Measurements from ENCODE around the gene TLL2.

The TLL2 gene

DNA sequence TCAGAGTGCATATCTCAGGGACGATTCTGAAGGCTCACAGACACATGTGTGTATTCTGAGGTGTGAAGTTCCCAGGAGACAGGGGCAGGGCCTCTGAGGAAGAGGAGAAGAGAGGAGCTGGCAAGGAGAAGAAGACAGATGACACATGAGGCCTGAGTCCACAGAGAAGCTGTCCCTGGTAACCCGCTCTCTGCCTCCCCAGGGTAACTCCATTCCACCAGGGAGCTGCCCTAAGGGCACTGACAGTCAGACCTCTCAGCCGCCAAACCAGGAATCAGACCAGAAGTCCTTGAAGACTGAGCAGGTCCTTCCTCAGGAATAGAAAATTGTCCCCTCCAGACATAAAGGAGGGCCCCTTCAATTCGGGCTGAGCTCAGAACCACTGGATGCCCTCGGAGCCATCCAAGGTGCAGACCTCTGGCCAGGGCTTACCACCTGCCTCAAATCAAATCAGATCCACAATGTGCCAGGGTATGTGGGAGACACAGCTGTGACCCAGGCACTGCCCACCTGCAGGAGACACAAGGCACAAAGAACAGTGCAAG lies 57.4 kb downstream of the TLL2 start:
- DNase-seq (ENCODE audit: insufficient read length, low spot score): no peak
- FAIRE-seq: no peak
- no peak for TF ChIP-seq SPI1 (IDR thresholded peaks at IDR 0.05; ENCODE audit: low read depth, low read length)
- no peak for TF ChIP-seq TAF1 (IDR thresholded peaks at IDR 0.05; ENCODE audit: low read depth, low read length)
- no peak for TF ChIP-seq POU2F2 (IDR thresholded peaks at IDR 0.05; ENCODE audit: low read depth, low read length)
- no peak for TF ChIP-seq POLR2AphosphoS5 (IDR thresholded peaks at IDR 0.05; ENCODE audit: low read depth, low read length)
- TF ChIP-seq POLR2A (IDR thresholded peaks at IDR 0.05; ENCODE audit: low read depth, low read length): no peak

DNA sequence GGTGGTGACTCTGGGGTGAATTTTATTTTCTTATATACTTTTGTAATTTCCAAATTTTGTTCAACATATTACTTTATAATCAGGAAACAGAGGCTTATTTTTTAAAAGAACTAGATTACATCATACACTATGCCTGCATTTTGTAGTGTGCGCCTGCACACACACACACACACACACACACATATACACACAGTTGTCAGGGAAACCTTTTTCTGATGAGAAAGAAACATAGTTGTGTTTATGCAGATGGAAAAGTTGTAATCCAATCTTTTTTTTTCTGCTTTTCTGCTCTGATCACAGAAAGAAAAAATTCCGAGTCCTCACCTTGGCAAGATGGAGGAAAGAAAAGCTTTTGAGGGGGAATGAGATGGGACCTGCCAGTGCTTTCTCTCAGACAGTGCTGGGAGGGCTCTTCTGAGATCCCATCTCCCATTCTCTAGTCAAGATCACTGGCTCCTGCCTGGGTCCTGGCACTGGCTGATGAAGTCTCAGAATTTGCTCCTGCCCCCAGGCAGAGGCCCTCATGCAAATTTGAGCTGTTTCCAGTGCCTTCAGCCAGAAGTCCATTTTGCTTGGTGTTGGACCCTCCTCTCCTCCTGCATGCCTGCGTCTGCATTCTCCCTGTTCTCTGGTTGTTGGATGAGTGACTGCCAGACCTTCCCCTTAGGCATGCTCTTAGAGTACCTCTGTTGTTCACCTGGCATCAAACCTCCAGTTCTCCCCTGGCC lies 59.7 kb downstream of the TLL2 start:
- no peak for FAIRE-seq

DNA sequence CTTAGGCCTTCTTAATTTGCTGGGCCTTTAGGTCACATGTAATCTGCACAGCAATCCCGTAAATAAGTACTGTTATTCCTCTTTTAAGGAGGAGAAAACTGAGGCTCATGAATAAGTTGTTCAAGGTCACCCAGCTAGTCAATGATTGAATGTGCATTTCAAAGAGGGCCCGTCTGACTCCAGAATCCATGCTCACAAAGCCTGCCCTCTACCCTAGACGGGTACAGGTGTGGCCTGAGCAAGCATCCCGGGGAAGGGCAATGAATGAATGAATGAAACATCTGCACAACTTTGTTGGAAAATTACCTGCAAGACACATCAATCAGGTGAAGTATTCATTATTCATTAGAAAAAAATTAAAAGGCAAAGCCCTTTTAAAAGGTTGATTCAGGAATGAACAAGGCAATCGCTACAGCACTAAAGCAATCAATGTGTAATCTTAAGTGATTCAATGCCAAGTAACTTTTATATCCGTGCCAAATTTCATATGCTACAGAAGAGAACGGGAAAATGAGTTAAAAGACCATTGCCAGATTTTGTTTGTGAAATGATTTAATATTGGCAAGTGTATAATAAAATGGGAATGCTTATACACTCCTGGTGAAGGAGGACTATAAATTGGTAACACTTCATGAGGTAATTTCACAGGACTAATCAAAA lies 61.1 kb downstream of the TLL2 start:
- FAIRE-seq: no peak
- no peak for DNase-seq (ENCODE audit: insufficient read length, low spot score)
- TF ChIP-seq POLR2A (IDR thresholded peaks at IDR 0.05; ENCODE audit: low read depth, low read length): no peak
- TF ChIP-seq PAX5 (IDR thresholded peaks at IDR 0.05; ENCODE audit: insufficient read depth, low read length, severe bottlenecking): no peak
- TF ChIP-seq SPI1 (IDR thresholded peaks at IDR 0.05; ENCODE audit: low read depth, low read length): no peak
- TF ChIP-seq POU2F2 (IDR thresholded peaks at IDR 0.05; ENCODE audit: low read depth, low read length): no peak
- no peak for TF ChIP-seq TAF1 (IDR thresholded peaks at IDR 0.05; ENCODE audit: low read depth, low read length)
- TF ChIP-seq POLR2AphosphoS5 (IDR thresholded peaks at IDR 0.05; ENCODE audit: low read depth, low read length): no peak

More for the DNA sequence above, 59.7 kb downstream of the TLL2 start:
- no peak for DNase-seq (ENCODE audit: insufficient read length, low spot score)
- TF ChIP-seq POLR2A (IDR thresholded peaks at IDR 0.05; ENCODE audit: low read depth, low read length) (no peak), POLR2AphosphoS5 (IDR thresholded peaks at IDR 0.05; ENCODE audit: low read depth, low read length) (no peak), SPI1 (IDR thresholded peaks at IDR 0.05; ENCODE audit: low read depth, low read length) (no peak), TAF1 (IDR thresholded peaks at IDR 0.05; ENCODE audit: low read depth, low read length) (no peak), POU2F2 (IDR thresholded peaks at IDR 0.05; ENCODE audit: low read depth, low read length) (no peak), PAX5 (IDR thresholded peaks at IDR 0.05; ENCODE audit: insufficient read depth, low read length, severe bottlenecking) (no peak)

DNA sequence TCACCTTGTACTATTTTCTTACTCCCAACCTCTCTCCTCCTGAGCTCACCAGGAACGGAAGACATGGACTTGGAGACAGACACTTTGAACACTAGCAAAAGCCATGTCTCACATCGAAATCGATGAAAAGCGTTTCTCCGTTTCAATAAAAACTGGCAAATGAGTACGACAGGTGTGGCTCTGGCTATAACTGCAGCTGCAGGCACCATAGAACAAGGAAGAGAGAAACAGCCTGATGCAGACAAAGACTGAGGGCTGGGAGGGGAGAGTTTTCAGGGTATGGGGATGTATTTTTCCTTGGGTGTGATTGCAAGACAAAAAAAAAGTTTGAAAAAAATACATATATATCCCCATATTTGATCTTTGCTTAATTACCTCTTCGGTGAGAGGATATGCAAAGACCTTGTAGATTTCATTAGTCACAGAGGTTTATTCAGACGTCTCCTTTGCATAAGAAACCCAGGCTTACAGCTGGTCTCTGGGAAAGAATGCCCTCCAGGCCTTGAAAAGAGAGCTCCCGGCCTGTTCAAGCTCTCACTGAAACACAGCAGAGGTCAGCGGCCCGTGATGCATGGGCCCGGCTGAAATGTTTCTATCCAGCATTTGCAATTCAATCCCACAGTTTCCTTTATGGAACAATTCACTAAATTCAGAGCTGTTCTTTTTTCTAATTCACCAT lies 63.1 kb downstream of the TLL2 start:
- DNase-seq (ENCODE audit: insufficient read length, low spot score): no peak

DNA sequence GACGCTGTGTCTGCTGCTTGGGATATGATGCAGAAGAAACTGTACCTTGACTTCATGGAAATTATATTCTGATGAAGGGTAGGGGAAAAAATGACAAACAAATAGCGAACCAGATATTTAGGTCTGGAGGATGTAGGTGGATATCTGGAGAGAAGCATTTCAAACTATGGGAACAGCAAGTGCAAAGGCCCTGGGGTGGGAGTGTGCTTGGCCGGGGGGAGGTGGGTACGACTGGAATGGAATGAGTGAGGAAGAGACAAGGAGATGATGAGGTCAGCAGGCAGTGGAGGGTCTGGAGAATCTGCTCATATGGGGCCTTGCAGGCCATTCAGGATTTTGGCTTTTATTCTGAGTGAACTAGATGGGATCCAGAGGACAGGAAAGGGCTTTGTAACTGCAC lies 65.2 kb downstream of the TLL2 start:
- DNase-seq (ENCODE audit: insufficient read length, low spot score): no peak
- TF ChIP-seq POLR2AphosphoS5 (IDR thresholded peaks at IDR 0.05; ENCODE audit: low read depth, low read length) (no peak), POLR2A (IDR thresholded peaks at IDR 0.05; ENCODE audit: low read depth, low read length) (no peak), SPI1 (IDR thresholded peaks at IDR 0.05; ENCODE audit: low read depth, low read length) (no peak), POU2F2 (IDR thresholded peaks at IDR 0.05; ENCODE audit: low read depth, low read length) (no peak), TAF1 (IDR thresholded peaks at IDR 0.05; ENCODE audit: low read depth, low read length) (no peak), PAX5 (IDR thresholded peaks at IDR 0.05; ENCODE audit: insufficient read depth, low read length, severe bottlenecking) (no peak)
- FAIRE-seq: no peak

More for the DNA sequence above, 63.1 kb downstream of the TLL2 start:
- no peak for FAIRE-seq
- no peak for TF ChIP-seq PAX5 (IDR thresholded peaks at IDR 0.05; ENCODE audit: insufficient read depth, low read length, severe bottlenecking)
- no peak for TF ChIP-seq POU2F2 (IDR thresholded peaks at IDR 0.05; ENCODE audit: low read depth, low read length)
- no peak for TF ChIP-seq SPI1 (IDR thresholded peaks at IDR 0.05; ENCODE audit: low read depth, low read length)
- no peak for TF ChIP-seq TAF1 (IDR thresholded peaks at IDR 0.05; ENCODE audit: low read depth, low read length)
- no peak for TF ChIP-seq POLR2AphosphoS5 (IDR thresholded peaks at IDR 0.05; ENCODE audit: low read depth, low read length)
- no peak for TF ChIP-seq POLR2A (IDR thresholded peaks at IDR 0.05; ENCODE audit: low read depth, low read length)

DNA sequence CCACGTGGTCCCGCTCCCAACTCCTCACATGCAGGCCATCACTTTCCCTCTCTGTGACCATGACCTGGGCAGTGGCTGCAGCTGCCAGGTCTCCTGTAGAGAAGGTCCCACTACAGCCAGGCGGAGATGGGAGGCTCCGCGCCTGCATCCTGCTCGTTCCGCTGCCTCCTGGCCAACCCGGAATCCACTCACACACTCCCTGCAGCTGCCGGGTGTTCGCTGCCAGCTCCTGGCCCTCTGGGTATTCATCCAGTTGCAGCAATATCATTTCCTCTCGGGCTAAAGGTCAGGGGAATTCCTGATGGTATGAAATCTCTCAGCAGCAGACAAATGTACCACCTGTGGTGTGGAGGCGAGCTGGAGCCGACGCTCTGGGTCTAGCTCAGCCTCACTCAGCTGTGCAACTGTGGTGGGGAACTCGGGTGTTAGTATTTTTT lies 65.7 kb downstream of the TLL2 start:
- FAIRE-seq (no peak), DNase-seq (ENCODE audit: insufficient read length, low spot score) (peak; percentile 25)
- no peak for TF ChIP-seq POLR2A (IDR thresholded peaks at IDR 0.05; ENCODE audit: low read depth, low read length)
- 0 out of 2 replicates have a peak, but pooled peaks have one; percentile 1 for TF ChIP-seq SPI1 (IDR thresholded peaks at IDR 0.05; ENCODE audit: low read depth, low read length)
- TF ChIP-seq PAX5 (IDR thresholded peaks at IDR 0.05; ENCODE audit: insufficient read depth, low read length, severe bottlenecking): no peak

DNA sequence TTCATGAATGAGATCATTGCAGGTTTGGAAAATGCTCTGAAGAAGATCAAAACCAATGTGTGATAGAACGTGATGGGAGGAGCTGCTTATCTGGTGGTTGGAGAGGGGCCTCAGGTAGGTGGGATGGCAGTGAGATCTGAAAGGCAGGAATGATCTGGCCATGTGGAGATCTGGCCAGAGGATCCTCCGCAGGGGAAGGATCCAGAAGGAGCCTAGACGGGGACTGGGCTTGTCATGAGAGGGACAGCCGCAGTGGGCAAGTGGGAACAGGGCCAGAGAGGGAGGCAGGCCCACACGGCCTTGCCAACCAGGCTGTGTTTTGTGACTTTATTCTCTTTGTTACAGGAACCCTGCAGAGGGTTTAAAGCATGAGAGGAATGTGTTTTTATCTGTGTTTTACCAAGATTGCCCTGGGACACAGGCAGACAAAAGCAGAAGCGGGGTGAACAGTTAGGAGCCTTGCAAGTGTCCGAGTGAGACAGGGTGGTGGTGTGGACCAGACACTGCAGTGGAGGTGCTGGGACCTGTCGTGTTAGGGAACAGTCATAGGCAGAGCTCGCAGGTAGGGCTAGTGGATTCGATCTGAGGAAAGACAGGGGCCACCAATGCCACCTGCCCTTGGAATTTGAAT lies 66.6 kb downstream of the TLL2 start:
- TF ChIP-seq POLR2A (IDR thresholded peaks at IDR 0.05; ENCODE audit: low read depth, low read length): no peak
- TF ChIP-seq POLR2AphosphoS5 (IDR thresholded peaks at IDR 0.05; ENCODE audit: low read depth, low read length): no peak
- TF ChIP-seq TAF1 (IDR thresholded peaks at IDR 0.05; ENCODE audit: low read depth, low read length): no peak
- no peak for TF ChIP-seq SPI1 (IDR thresholded peaks at IDR 0.05; ENCODE audit: low read depth, low read length)
- TF ChIP-seq POU2F2 (IDR thresholded peaks at IDR 0.05; ENCODE audit: low read depth, low read length): no peak
- TF ChIP-seq PAX5 (IDR thresholded peaks at IDR 0.05; ENCODE audit: insufficient read depth, low read length, severe bottlenecking): no peak
- DNase-seq (ENCODE audit: insufficient read length, low spot score) (no peak), FAIRE-seq (no peak)

DNA sequence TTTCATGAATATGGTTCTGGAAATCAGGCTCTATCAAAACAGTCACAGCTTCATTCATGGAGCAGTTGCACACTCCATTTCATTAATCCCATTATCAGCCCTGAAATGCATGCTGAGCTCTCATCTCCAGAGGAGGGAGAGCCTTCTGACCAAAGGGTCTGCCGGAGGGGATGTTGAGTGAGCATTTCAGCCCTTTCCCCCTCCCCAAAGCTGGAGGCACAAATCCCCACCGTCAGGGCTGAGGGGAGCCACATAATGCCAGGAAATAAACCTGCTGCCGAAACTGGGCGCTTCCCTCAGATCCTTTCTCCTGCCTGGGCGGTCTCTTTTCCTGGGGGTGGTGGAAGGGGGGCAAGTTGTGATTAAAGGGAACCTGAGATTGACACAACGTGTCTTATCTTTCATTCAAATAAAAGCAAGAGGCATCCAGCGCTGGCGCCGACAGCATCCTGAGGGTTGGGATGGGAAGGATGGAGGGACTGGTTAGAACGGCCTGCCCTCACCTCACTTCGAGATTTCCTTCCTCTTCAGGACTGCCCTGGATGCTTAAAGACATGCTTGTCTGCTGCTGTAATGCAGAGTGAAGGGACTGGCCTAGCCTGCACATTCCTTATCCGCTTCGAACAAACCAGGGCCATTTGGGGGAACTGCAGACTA lies 71.6 kb downstream of the TLL2 start:
- no peak for DNase-seq (ENCODE audit: insufficient read length, low spot score)
- no peak for TF ChIP-seq SPI1 (IDR thresholded peaks at IDR 0.05; ENCODE audit: low read depth, low read length)
- no peak for TF ChIP-seq TAF1 (IDR thresholded peaks at IDR 0.05; ENCODE audit: low read depth, low read length)
- no peak for TF ChIP-seq POU2F2 (IDR thresholded peaks at IDR 0.05; ENCODE audit: low read depth, low read length)
- no peak for TF ChIP-seq PAX5 (IDR thresholded peaks at IDR 0.05; ENCODE audit: insufficient read depth, low read length, severe bottlenecking)
- TF ChIP-seq POLR2AphosphoS5 (IDR thresholded peaks at IDR 0.05; ENCODE audit: low read depth, low read length): no peak
- TF ChIP-seq POLR2A (IDR thresholded peaks at IDR 0.05; ENCODE audit: low read depth, low read length): no peak
- no peak for FAIRE-seq
